Measurements from ENCODE around the gene S100Z.

DNA sequence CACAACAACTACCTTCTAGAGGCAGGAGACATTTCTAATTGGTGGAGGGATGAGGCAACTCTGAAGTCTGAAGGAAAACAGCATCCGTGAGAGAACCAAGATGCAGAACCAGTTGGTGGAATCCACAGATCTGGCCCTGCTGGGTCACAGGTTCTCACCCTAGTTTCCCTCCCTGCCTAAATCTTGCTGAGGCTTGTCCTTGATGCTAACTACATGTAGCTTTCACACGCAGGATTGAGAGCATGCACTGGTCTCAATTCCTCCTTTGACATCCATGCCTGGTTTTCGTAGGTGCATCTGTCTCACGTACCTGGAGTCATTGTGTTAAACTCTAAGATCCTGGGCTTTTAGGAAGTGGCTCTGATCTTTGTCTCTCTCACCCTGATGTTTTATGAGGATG, 40.7 kb upstream of the S100Z start:
- TF ChIP-seq CTCF (IDR thresholded peaks at IDR 0.05) (no peak), POLR2A (IDR thresholded peaks at IDR 0.05) (no peak)
